Naive B cell (primary cell): ENCODE measurements around the gene MME. TPM values are rescaled to one million over a fixed set of nuclear protein-coding genes. Genes with fewer than 3 reads are reported as not detected.
A peak's percentile ranks its signal among the peaks of the same experiment; 100 is the strongest.
"Not testable (repeated sequence)": the region's sequence is repeated elsewhere in the genome, so short reads cannot be mapped to it uniquely, and the experiment has no call there.

Experiments used
- ATAC-seq, 2 donors: fragments of 150-1000 bp; cut with Tn5 transposase; 2 replicates each; pipeline ENCODE4 v1.10.0; 2021; ENCODE audit warnings: low read depth in 2 of 2, mild to moderate bottlenecking in 2 of 2, moderate library complexity in 2 of 2
- DNase-seq: peaks from one replicate; pipeline ENCODE4 v3.0.0; 2022
- H3K27ac Mint-ChIP-seq, 6 donors: one replicate each; pipeline ENCODE4 v1.8.0; 2020 to 2022; ENCODE audit warnings: mild to moderate bottlenecking in 6 of 6, mixed read lengths in 6 of 6, moderate library complexity in 5 of 6, inconsistent platforms in 2 of 6
- H3K27me3 Mint-ChIP-seq, 3 donors: one replicate each; pipeline ENCODE4 v1.8.0; 2021 to 2022; ENCODE audit warnings: mixed read lengths in 3 of 3, mild to moderate bottlenecking in 1 of 3
- H3K36me3 Mint-ChIP-seq, 2 donors: one replicate each; pipeline ENCODE4 v1.8.0; 2020 to 2022; ENCODE audit warnings: mixed read lengths in 2 of 2, inconsistent platforms in 1 of 2, mild to moderate bottlenecking in 1 of 2
- H3K4me1 Mint-ChIP-seq, 3 donors: one replicate each; pipeline ENCODE4 v1.8.0; 2020 to 2022; ENCODE audit warnings: mixed read lengths in 3 of 3, inconsistent platforms in 1 of 3, mild to moderate bottlenecking in 1 of 3, moderate library complexity in 1 of 3
- H3K4me3 Mint-ChIP-seq, 8 donors: one replicate each; pipeline ENCODE4 v1.8.0; 2020 to 2022; ENCODE audit warnings: mild to moderate bottlenecking in 8 of 8, mixed read lengths in 8 of 8, moderate library complexity in 8 of 8, inconsistent platforms in 2 of 8
- H3K9me3 Mint-ChIP-seq, 7 donors: one replicate each; pipeline ENCODE4 v1.8.0; 2020 to 2022; ENCODE audit warnings: mixed read lengths in 7 of 7, mild to moderate bottlenecking in 5 of 7, inconsistent platforms in 2 of 7, moderate library complexity in 1 of 7
- polyA plus RNA-seq, 6 donors: library from polyadenylated mRNA; unstranded; fragments of 300-500 nt; fragmentation: Illumina TruSeq; gene quantifications; one replicate each; pipeline ENCODE4 v1.2.3, GENCODE V29; 2021; ENCODE audit warnings: low read depth in 6 of 6

MME gene
- polyA plus RNA-seq, 6 donors from 2014 or later: 4.1 to 11.9 (median 5.8) TPM

DNA sequence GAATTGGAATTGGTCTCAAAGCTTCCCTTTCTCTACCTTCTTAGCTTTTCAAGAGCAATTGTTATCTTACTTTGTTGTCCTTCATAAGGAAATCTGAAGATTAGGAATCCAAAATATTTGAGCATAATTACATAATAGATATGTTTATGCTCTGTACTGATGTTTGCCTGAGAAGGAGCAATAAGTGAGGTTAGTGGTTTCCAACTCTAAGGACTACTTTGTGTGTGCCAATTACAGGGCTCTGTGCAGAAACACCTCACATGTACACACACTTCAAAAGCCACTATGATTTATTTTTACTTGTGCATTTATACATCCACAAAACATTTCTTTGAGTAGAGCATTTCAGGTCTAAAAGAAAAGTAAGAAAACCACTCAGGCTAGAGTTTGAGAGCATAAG lies 49.9 kb downstream of the MME start:
- DNase-seq: no peak
- peak overlapping the region in 6 of 8 donors; percentile 16 to 60 (median 38) for H3K4me3 Mint-ChIP-seq
- peak overlapping the region in 2 of 6 donors; percentile 24 to 40 for H3K27ac Mint-ChIP-seq

DNA sequence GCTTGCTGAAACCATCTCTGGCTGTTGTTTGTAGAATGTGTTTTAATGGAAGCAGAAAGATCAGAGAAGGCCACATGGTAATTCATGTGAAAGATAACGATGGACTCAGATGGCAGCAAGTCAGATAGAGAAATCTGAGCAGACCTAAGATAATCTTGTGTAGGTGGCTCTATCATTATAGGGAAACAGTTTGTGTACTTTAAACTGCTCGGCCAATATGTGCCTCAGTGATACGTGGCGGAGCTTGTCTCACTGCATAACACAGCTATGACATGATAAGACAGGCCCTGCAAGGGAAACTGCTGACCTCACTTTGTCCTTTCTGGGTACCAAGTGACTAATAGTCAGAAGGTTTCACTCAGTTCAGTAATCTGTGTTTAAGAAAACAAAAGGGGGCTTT lies 51.0 kb downstream of the MME start:
- DNase-seq (no peak), ATAC-seq (no peak)
- Mint-ChIP-seq H3K36me3 (no peaks in the 10 kb centered on the region), H3K4me1 (peaks cover 15% of the 10 kb centered on the region in 3 donors), H3K27me3 (no peaks in the 10 kb centered on the region), H3K4me3 (peak overlapping the region in 2 of 8 donors; percentile 1 to 43), H3K27ac (peak overlapping the region in 2 of 6 donors; percentile 1 to 85), H3K9me3 (peaks cover 0 to 7% (median 6%) of the 10 kb centered on the region in 7 donors)

More for the DNA sequence above, 49.9 kb downstream of the MME start:
- Mint-ChIP-seq H3K36me3 (no peaks in the 10 kb centered on the region), H3K9me3 (peaks cover 0 to 7% (median under 1%) of the 10 kb centered on the region in 7 donors), H3K4me1 (peaks cover 15% of the 10 kb centered on the region in 3 donors), H3K27me3 (no peaks in the 10 kb centered on the region)
- ATAC-seq: no peak

DNA sequence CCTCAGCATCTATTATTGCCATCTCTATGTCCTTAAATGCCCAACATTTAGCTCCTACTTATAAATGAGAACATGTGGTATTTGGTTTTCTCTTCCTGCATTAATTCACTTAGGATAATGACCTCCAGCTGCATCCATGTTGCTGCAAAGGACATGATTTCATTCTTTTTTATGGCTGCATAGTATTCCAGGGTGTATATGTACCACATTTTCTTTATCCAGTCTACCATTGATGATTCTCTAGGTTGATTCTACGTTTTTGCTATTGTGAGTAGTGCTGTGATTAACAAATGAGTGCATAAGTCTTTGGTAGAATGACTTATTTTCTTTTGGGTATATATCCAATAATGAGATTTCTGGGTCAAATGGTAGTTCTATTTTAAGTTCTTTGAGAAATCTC lies 54.2 kb downstream of the MME start:
- not testable (repeated sequence) for H3K27me3 Mint-ChIP-seq, H3K9me3 Mint-ChIP-seq, DNase-seq, H3K27ac Mint-ChIP-seq, H3K4me3 Mint-ChIP-seq, H3K36me3 Mint-ChIP-seq, ATAC-seq
- H3K4me1 Mint-ChIP-seq: peaks cover 15% of the 10 kb centered on the region in 3 donors

DNA sequence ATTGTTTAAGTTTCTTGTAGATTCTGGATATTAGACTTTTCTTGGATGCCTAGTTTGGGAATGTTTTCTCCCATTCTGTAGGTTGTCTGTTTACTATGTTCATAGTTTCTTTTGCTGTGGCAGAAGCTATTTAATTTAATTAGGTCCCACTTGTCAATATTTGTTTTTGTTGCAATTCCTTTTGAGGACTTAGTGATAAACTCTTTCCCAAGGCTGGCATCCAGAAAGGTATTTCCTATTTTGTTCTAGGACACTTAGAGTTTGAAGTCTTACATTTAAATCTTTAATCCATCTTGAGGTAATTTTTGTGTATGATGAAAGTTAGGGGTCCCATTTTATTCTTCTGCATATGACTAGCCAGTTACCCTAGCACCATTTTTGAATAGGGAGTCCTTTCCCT lies 54.9 kb downstream of the MME start:
- no peaks in the 10 kb centered on the region for H3K27me3 Mint-ChIP-seq
- H3K27ac Mint-ChIP-seq: no peak overlapping the region
- H3K9me3 Mint-ChIP-seq: peaks cover 0 to 7% (median 6%) of the 10 kb centered on the region in 7 donors
- DNase-seq (no peak), ATAC-seq (no peak)
- H3K4me1 Mint-ChIP-seq: peaks cover 11 to 14% (median 13%) of the 10 kb centered on the region in 3 donors
- no peak overlapping the region for H3K4me3 Mint-ChIP-seq
- no peaks in the 10 kb centered on the region for H3K36me3 Mint-ChIP-seq

DNA sequence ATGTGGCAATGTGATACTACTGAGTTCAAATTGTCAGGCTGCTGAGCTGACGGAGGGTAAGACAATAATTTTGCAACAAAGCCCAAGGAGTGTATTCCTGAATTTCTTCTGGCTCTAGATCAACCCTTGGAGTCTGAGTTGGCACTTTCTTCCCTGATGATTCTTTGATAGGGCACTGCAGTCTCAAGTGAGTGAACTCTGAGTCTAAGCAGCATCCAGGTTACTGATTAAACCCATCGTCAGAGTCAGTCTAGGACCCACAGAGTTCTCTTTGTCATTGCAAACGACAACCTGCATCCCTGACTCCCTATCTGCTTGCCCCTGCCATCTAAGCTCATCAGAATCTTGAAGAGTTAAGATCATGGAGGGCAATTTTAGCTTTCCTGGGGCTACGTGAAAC lies 58.6 kb downstream of the MME start:
- DNase-seq: no peak
- Mint-ChIP-seq H3K36me3 (no peaks in the 10 kb centered on the region), H3K4me1 (no peaks in the 10 kb centered on the region), H3K27ac (no peak overlapping the region), H3K4me3 (no peak overlapping the region), H3K9me3 (peaks cover 0 to 7% (median 6%) of the 10 kb centered on the region in 7 donors), H3K27me3 (no peaks in the 10 kb centered on the region)
- ATAC-seq: no peak

DNA sequence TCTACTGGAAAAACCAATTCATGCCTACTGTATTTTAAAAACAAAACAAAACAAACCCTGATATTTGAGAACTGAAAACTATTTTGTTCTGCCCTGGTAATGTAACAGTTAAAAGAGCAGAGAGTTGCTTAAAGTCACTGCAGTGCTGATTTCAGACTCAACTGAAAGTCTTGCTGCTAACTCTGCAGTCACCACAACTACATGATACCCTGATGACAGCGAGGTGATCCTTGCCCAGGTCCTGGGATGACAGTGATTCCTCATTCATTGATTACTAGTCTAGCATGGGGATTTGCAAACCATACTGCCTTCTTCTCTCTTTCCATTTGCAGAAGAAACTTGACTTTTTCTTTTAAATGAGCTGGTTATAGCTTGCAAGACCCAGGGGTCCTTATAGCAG lies 67.5 kb downstream of the MME start:
- ATAC-seq (no peak), DNase-seq (no peak)
- H3K4me1 Mint-ChIP-seq: no peaks in the 10 kb centered on the region
- H3K27ac Mint-ChIP-seq: no peak overlapping the region
- no peak overlapping the region for H3K4me3 Mint-ChIP-seq
- peaks cover 0 to 5% (median 0%) of the 10 kb centered on the region in 7 donors for H3K9me3 Mint-ChIP-seq
- peaks cover 0 to 5% of the 10 kb centered on the region in 2 donors for H3K36me3 Mint-ChIP-seq
- H3K27me3 Mint-ChIP-seq: no peaks in the 10 kb centered on the region

DNA sequence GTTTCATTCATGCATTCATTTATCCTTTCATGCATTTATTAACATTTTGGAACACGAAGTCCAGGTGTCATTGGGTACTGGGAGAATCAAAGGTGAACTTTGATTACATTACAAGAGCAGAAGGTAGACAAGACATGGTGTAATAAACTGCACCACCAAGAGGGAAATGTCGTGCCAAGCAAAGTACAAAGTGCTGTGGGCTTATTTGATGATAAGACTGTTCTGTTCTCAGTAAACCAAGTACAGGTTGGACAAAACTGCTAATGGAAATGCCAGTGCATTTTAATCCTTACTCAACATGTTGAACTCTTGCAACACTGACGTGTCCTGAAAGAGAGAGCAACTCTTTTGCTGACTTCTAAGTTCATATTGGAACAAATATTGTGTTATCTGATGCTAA lies 69.4 kb downstream of the MME start:
- no peak for DNase-seq
- H3K27ac Mint-ChIP-seq: no peak overlapping the region
- H3K9me3 Mint-ChIP-seq: peaks cover 0 to 5% (median 0%) of the 10 kb centered on the region in 7 donors
- H3K27me3 Mint-ChIP-seq: no peaks in the 10 kb centered on the region
- peaks cover 0 to 5% of the 10 kb centered on the region in 2 donors for H3K36me3 Mint-ChIP-seq
- H3K4me3 Mint-ChIP-seq: no peak overlapping the region
- ATAC-seq: no peak
- H3K4me1 Mint-ChIP-seq: no peaks in the 10 kb centered on the region

DNA sequence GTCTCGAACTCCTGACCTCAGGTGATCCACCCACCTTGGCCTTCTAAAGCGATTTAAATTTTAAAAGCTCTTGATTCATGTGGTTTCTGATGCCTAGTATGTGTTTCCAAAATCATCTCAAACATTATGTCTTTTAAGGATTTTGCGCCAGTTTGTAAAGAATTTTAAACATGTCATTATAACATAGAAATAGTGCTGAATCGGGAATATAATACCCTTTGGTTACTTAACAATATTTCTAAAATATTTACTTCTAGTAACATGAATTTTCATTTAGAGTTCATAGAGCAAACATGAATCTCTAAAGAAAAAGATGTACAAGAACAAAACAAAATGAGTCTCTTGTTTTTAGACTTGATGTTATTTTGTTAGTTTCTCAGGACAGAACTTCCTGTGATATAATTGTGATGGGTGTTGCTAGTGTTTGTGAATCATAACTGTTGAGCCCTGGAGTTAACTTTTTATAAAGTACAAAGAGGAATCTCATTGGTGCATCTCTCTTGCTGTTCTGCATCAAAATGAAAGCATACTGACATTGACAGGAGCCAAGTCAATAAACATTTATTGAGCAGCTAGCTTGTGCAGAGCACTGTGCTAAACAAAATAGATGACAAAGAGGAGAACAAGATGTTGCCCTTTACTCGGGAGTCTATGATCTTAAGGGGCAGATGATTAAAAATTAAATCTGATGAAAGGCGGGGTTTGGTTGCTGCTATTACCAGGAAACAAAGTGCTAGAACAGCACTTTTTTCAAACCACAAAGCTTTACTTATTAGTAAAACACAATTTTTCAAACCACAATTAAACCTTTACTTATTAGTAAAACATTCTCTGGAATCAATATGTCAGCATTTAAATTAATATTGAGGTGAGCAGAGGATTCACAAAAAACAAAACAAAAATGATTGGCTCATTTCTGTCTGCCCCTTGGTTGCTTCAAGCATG lies 73.4 kb downstream of the MME start:
- Mint-ChIP-seq H3K36me3 (peaks cover 0 to 5% of the 10 kb centered on the region in 2 donors), H3K4me3 (no peak overlapping the region), H3K9me3 (peaks cover 0 to 5% (median 0%) of the 10 kb centered on the region in 7 donors), H3K27ac (peak overlapping the region in 2 of 6 donors; percentile 62 to 78), H3K27me3 (no peaks in the 10 kb centered on the region), H3K4me1 (no peaks in the 10 kb centered on the region)
- DNase-seq (no peak), ATAC-seq (no peak)

DNA sequence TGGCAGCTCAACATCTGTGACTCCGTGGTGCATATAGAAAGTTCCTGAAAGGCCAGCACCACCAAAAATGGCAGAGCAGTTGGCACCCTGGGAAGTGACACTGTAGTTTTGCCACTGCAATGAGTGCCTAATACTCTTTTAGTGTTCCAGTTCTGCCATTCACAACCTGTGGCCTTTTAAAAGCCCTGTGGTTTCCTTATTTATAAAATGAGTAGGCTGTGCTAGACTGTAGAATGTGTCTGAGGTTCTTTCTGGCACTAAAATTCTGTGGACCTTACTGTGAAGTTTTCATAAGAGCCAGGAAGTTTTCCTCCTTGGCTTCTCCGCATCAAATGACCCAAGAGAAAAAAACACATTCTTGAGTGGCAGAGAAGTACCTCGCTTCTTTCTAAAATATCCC lies 74.1 kb downstream of the MME start:
- peaks cover 0 to 5% of the 10 kb centered on the region in 2 donors for H3K36me3 Mint-ChIP-seq
- ATAC-seq: no peak
- DNase-seq: no peak
- no peaks in the 10 kb centered on the region for H3K4me1 Mint-ChIP-seq
- H3K27ac Mint-ChIP-seq: no peak overlapping the region
- H3K27me3 Mint-ChIP-seq: no peaks in the 10 kb centered on the region
- peaks cover 0 to 5% (median 0%) of the 10 kb centered on the region in 7 donors for H3K9me3 Mint-ChIP-seq
- no peak overlapping the region for H3K4me3 Mint-ChIP-seq

DNA sequence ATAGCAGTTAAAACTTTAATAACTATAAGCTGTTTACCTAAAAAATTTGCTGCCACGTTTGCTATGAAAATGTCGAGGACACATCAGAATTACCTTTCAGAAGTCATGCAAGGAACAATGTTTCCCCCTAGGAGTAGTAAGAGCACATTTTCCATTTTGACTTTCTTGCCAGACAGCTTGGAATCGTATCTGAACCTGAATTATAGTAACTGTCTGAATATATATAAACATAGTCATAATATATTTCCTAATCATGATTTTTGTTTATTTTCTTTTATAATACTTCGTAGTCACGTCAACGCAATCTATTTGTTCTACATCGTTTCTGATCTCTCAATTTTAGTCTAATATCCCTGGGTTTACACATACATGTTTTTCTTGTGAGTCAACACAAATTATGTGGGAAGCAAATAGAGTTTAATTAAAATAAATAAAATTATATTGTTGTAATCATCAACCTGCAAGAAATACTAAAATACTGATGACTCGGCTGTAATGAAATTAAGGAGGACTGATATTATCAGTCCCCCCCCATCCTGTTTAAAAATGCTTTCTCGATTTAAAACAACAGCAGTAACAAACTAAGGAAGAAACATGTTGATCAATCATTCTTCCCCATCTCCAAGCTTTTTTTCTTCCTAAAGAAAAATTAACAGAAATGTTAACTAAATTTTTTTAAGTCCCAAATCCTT lies 78.4 kb downstream of the MME start:
- no peaks in the 10 kb centered on the region for H3K9me3 Mint-ChIP-seq
- ATAC-seq: no peak
- no peak overlapping the region for H3K4me3 Mint-ChIP-seq
- H3K4me1 Mint-ChIP-seq: no peaks in the 10 kb centered on the region
- no peak overlapping the region for H3K27ac Mint-ChIP-seq
- no peak for DNase-seq
- H3K36me3 Mint-ChIP-seq: no peaks in the 10 kb centered on the region
- no peaks in the 10 kb centered on the region for H3K27me3 Mint-ChIP-seq

DNA sequence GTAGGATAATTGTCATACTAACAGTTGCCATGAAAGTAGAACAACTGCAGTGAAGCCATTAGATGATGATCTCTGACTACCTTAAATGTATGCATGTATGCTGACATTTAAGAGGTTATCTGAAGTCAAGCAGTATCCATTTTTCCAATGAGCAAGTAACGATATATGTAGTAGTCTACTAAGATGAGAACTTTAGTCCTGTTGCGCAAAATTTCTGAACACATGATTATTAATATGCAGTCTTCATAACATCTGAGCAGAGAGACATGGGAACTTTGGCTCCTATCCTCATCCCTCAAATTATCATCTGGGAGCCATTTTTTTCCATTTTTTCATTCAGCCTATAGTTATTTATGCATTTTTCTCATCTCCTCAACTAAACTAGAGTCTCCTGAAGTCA lies 79.2 kb downstream of the MME start:
- no peak for ATAC-seq
- no peaks in the 10 kb centered on the region for H3K9me3 Mint-ChIP-seq
- no peaks in the 10 kb centered on the region for H3K4me1 Mint-ChIP-seq
- H3K4me3 Mint-ChIP-seq: no peak overlapping the region
- H3K27me3 Mint-ChIP-seq: no peaks in the 10 kb centered on the region
- no peaks in the 10 kb centered on the region for H3K36me3 Mint-ChIP-seq
- H3K27ac Mint-ChIP-seq: no peak overlapping the region
- no peak for DNase-seq

DNA sequence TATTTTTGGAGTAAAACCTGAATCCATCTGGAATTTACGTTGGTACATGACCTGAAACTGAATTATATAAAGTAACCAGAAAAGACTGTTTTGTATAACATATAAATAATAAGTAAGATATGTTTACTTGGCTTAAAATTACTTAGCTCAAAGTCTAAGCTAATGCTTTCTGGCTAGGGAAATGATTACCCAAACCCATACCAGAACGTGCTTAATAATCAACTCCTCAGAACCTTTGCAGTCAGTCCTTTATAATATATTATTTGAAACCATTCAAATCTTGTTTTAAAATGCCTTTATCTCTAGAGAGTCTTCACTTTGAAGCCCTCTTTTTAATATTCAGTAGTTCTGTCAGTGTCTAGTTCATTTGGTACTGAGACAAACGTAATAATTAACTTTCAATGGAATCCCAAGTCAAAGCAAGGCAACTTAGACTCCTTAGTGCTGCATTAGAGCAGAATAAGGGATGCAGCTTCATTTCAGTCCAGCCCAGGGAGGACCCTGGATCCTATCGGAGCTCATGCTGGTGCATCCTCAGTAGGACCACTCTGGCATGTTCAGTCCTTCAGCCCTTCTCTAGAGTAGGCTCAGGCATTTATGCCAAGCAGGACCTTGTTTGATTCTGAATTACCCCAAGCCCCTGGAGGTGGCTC lies 81.6 kb downstream of the MME start:
- Mint-ChIP-seq H3K4me3 (no peak overlapping the region), H3K36me3 (no peaks in the 10 kb centered on the region), H3K27me3 (no peaks in the 10 kb centered on the region), H3K9me3 (no peaks in the 10 kb centered on the region), H3K27ac (no peak overlapping the region), H3K4me1 (no peaks in the 10 kb centered on the region)
- ATAC-seq: no peak
- no peak for DNase-seq

DNA sequence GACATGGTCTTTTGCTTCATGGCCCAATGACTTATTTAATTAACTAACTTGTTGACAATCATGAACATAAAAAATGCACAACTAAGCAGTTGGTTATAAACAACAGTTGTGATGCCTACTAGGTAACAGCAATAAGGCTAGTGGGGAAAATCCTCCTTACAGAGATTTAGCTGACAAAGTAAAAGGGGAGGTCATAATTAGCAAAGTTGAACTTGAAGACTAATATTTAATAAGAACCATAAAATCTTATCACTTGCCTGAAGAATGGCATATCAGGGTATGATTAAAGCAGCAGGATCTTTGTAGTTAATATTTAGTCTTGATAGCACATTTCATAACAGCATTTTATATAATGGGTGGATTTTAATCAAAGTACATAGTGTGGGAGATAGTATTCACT lies 84.2 kb downstream of the MME start:
- Mint-ChIP-seq H3K36me3 (peaks cover 0 to 1% of the 10 kb centered on the region in 2 donors), H3K4me1 (no peaks in the 10 kb centered on the region), H3K4me3 (no peak overlapping the region), H3K27ac (no peak overlapping the region), H3K27me3 (no peaks in the 10 kb centered on the region), H3K9me3 (no peaks in the 10 kb centered on the region)
- DNase-seq (no peak), ATAC-seq (no peak)
